Activated T-cell treated with anti-CD3 and anti-CD28 coated beads for 48 hours (primary cell): ENCODE results near the gene SLC41A3.

ENCODE experiments used
- DNase-seq: peaks from one replicate; pipeline ENCODE4 v3.0.0-alpha.2; 2020; ENCODE audit warnings: low read depth

SLC41A3 gene

GRCh38 chr3:126026277-126026751, 57.6 kb downstream of the SLC41A3 start:
- DNase-seq: no peak

- DNase-seq: no peak
These were observed 58.1 kb downstream of the SLC41A3 start for GRCh38 chr3:126025862-126026261.

GRCh38 chr3:126025116-126025729, 58.7 kb downstream of the SLC41A3 start:
- DNase-seq: no peak

GRCh38 chr3:126024049-126024854, 59.7 kb downstream of the SLC41A3 start:
- no peak for DNase-seq

- DNase-seq: no peak
These were observed 60.5 kb downstream of the SLC41A3 start for GRCh38 chr3:126023390-126023789.

GRCh38 chr3:126022741-126023359, 61.1 kb downstream of the SLC41A3 start:
- DNase-seq: no peak

GRCh38 chr3:126021702-126022101, 62.2 kb downstream of the SLC41A3 start:
- DNase-seq: no peak

- DNase-seq: no peak
These were observed 62.7 kb downstream of the SLC41A3 start for GRCh38 chr3:126021224-126021623.

GRCh38 chr3:126019683-126020082, 64.2 kb downstream of the SLC41A3 start:
- no peak for DNase-seq

- DNase-seq: no peak
These were observed 64.9 kb downstream of the SLC41A3 start for GRCh38 chr3:126018995-126019394.

GRCh38 chr3:126018545-126018944, 65.4 kb downstream of the SLC41A3 start:
- no peak for DNase-seq

- DNase-seq: no peak
These were observed 66.6 kb downstream of the SLC41A3 start for GRCh38 chr3:126017362-126017761.

GRCh38 chr3:126016616-126017015, 67.3 kb downstream of the SLC41A3 start:
- no peak for DNase-seq

- no peak for DNase-seq
These were observed 68.8 kb downstream of the SLC41A3 start for GRCh38 chr3:126015075-126015474.

GRCh38 chr3:126014252-126014651, 69.7 kb downstream of the SLC41A3 start:
- DNase-seq: no peak

GRCh38 chr3:126013751-126014156, 70.2 kb downstream of the SLC41A3 start:
- DNase-seq: no peak

- no peak for DNase-seq
These were observed 74.7 kb downstream of the SLC41A3 start for GRCh38 chr3:126009181-126009580.

- DNase-seq: no peak
These were observed 75.7 kb downstream of the SLC41A3 start for GRCh38 chr3:126008219-126008618.

- DNase-seq: no peak
These were observed 78.0 kb downstream of the SLC41A3 start for GRCh38 chr3:126005951-126006350.

GRCh38 chr3:126004692-126005091, 79.2 kb downstream of the SLC41A3 start:
- no peak for DNase-seq

GRCh38 chr3:126004217-126004616, 79.7 kb downstream of the SLC41A3 start:
- DNase-seq: no peak

- DNase-seq: no peak
These were observed 80.3 kb downstream of the SLC41A3 start for GRCh38 chr3:126003447-126004190.
